ENCODE results near the gene WASF1.

WASF1 gene

DNA sequence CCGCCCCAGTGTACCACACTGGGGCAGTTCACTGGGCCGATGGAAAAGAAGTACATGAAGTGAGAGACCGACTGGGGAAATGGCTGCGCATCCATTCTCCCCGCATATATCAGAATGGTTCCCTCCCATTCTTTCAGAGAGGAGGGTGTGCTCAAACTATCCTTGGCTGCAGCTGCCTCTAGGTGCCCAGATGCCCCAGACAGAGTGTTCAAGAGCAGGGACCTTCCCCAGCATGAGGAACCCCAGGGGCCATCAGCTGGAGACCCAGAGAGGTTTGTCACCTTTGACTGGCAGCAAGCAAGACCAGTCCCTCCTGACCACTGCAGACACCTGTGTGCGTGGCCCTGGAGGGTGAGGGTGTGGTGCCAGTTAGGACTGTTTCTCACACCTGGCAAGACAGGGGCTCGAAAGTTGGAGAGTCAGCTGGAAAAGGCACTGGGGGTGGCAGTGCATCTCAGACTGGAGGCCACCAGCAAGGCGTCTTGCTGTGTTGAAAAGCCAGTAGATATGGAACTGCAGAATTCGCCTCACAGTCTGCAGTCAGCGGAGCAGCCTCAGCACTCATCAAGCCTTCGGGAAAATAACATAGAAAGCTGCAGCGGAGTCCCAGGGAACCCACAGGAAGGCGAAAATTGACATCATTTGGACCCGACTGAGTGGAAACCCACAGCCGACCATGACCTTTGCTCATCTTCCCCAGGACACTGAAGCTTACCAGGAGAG, 124.6 kb downstream of the WASF1 start:
- no peak overlapping the region for H3K27ac Mint-ChIP-seq
- H3K9me3 Mint-ChIP-seq = no peaks in the 10 kb centered on the region
- intact Hi-C loops (cut with micrococcal nuclease) = loop anchor here (10.0 kb wide), 1 partner anchor 330 kb away; no protein-coding TSS in a partner anchor
- peaks cover 2% of the 10 kb centered on the region for H3K27me3 Mint-ChIP-seq
- no peaks in the 10 kb centered on the region for H3K36me3 Mint-ChIP-seq (ENCODE audit: low read depth)
- H3K4me3 Mint-ChIP-seq = no peak overlapping the region
- H3K4me1 Mint-ChIP-seq (ENCODE audit: low read depth) = peaks cover 5% of the 10 kb centered on the region

DNA sequence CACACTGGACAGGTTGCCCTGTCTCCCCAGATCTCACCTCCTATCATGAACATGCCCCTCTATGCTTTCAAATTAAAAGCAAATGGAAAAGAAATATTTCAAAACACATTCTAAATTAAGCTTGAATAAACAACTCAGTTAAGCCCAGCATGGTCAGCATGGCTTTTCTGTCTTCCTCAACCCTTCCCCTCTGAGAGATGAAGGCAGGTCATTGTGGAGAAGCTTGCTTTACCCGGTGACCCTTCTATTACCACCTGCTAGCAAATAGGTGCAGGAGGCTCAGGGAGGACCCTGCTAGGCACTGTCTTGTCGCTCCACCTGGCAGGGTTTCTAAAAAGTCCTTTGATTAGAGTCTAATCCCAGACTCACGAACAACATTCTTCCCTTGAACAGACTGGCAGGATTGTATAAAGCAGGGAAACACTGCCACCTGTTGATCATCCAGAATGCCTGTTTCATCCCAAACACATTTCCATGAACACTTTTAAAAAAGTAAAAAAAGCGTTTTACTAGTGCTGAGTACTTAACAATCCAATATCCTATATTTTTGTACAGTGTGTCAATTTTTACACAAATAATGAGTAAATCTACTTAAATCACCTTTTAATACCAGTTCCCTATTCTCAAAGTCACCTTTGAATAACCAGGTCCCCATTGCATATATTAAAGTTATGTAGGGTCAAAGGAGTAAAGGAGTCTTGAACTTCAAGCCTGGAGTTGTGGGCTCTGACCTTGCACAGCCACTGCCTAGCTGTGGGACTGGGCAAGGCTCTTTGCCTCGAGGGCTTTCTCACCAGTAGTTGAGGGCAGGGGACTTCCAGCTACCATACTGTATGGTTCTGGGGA, 125.9 kb downstream of the WASF1 start:
- Mint-ChIP-seq H3K9me3 (no peaks in the 10 kb centered on the region), H3K27ac (no peak overlapping the region), H3K27me3 (no peaks in the 10 kb centered on the region)

DNA sequence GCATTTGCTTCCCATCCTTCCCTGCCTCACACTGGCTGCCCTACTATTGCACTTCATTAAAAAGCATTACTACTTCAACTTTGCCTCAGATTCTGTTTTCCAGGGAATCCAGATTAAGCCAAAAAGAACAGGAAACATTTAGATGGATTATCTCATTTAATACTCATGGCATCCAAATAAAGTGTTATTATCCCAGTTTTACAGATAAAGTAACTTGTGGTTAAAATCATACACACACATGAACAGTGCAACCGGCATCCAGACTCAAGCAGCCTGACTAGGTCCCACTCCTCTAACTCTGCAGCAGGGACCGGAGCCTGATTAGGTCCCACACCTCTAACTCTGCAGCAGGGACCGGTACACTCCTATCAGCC, 129.0 kb downstream of the WASF1 start:
- Mint-ChIP-seq H3K4me3 (no peak overlapping the region), H3K36me3 (ENCODE audit: low read depth) (no peaks in the 10 kb centered on the region), H3K27me3 (no peaks in the 10 kb centered on the region), H3K4me1 (ENCODE audit: low read depth) (peaks cover 5% of the 10 kb centered on the region), H3K9me3 (no peaks in the 10 kb centered on the region), H3K27ac (no peak overlapping the region)
- intact Hi-C loops (cut with micrococcal nuclease) = loop anchor here (10.0 kb wide), 1 partner anchor 334 kb away; no protein-coding TSS in a partner anchor

More for the DNA sequence above, 125.9 kb downstream of the WASF1 start:
- Mint-ChIP-seq H3K4me1 (ENCODE audit: low read depth) (peaks cover 5% of the 10 kb centered on the region), H3K4me3 (no peak overlapping the region), H3K36me3 (ENCODE audit: low read depth) (no peaks in the 10 kb centered on the region)
- intact Hi-C loops (cut with micrococcal nuclease) = loop anchor here (1.0 to 10.0 kb wide), 3 partner anchors 331 to 525 kb away; no protein-coding TSS in a partner anchor
